ENCODE measurements around the gene PAK4. TPM values are rescaled to one million over a fixed set of nuclear protein-coding genes. Genes with fewer than 3 reads are reported as not detected.
A peak's percentile ranks its signal among the peaks of the same experiment; 100 is the strongest.

Gene PAK4
- total RNA-seq, 1 donor from 2014 or later: 73.9 TPM

DNA sequence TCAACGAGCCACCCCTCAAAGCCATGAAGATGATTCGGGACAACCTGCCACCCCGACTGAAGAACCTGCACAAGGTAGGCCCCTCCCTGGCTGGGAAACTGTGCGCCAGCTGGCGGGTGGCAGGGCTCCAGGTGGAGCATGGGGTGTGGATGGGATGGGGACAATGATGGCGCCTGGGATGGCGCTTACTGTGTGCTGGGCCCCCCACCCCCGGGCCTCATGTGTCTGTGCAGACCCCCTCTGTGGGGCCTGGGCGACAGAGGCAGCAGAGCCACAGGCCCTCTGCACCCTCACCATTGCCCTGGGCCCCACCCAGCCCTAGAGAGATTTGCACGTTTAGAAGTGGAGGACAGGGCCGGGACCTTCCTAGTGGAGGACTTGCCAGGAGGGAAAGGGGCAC lies 52.1 kb downstream of the PAK4 start:
- Mint-ChIP-seq H3K36me3 (ENCODE audit: insufficient read depth) (peaks cover 10% of the 10 kb centered on the region), H3K27me3 (no peaks in the 10 kb centered on the region), H3K9me3 (ENCODE audit: low read depth) (no peaks in the 10 kb centered on the region), H3K27ac (no peak overlapping the region), H3K4me1 (ENCODE audit: low read depth) (peaks cover 7% of the 10 kb centered on the region), H3K4me3 (ENCODE audit: low read depth) (no peak overlapping the region)
- no peak for DNase-seq (ENCODE audit: low spot score, unreplicated experiment)
- TF ChIP-seq, protein P1, sequence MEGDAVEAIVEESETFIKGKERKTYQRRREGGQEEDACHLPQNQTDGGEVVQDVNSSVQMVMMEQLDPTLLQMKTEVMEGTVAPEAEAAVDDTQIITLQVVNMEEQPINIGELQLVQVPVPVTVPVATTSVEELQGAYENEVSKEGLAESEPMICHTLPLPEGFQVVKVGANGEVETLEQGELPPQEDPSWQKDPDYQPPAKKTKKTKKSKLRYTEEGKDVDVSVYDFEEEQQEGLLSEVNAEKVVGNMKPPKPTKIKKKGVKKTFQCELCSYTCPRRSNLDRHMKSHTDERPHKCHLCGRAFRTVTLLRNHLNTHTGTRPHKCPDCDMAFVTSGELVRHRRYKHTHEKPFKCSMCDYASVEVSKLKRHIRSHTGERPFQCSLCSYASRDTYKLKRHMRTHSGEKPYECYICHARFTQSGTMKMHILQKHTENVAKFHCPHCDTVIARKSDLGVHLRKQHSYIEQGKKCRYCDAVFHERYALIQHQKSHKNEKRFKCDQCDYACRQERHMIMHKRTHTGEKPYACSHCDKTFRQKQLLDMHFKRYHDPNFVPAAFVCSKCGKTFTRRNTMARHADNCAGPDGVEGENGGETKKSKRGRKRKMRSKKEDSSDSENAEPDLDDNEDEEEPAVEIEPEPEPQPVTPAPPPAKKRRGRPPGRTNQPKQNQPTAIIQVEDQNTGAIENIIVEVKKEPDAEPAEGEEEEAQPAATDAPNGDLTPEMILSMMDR (IDR thresholded peaks at IDR 0.05; ENCODE audit: unreplicated experiment): no peak

- TF ChIP-seq, protein P1 (IDR thresholded peaks at IDR 0.05; ENCODE audit: unreplicated experiment): no peak
- DNase-seq (ENCODE audit: low spot score, unreplicated experiment): no peak
- no peak overlapping the region for H3K4me3 Mint-ChIP-seq (ENCODE audit: low read depth)
- H3K36me3 Mint-ChIP-seq (ENCODE audit: insufficient read depth): peaks cover 15% of the 10 kb centered on the region
- H3K27me3 Mint-ChIP-seq: no peaks in the 10 kb centered on the region
- H3K9me3 Mint-ChIP-seq (ENCODE audit: low read depth): peaks cover 3% of the 10 kb centered on the region
- H3K4me1 Mint-ChIP-seq (ENCODE audit: low read depth): peaks cover 9% of the 10 kb centered on the region
- no peak overlapping the region for H3K27ac Mint-ChIP-seq
These were observed 52.9 kb downstream of the PAK4 start for GRCh38 chr19:39178296-39179006.

DNA sequence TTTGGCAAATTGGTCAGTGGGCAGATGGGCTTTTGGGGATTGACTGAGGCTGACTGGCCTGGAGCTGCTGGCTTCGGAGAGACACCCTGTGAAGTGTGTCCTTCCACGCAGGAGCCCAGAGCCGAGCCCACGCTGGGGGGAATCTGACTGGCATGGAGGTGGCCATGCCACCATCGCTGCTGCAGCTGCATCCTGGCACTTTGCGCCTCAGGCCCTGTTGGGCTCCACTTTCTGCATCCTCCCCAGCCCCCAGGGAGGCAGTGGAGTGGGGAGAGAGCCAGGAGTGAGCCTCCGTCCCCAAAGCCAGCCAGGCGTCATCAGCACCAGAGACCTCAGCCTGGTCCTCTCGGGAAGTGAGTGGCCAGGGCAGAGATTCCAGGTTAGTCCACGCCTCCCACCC lies 54.2 kb downstream of the PAK4 start:
- H3K4me3 Mint-ChIP-seq (ENCODE audit: low read depth): no peak overlapping the region
- DNase-seq (ENCODE audit: low spot score, unreplicated experiment): no peak
- peaks cover 9% of the 10 kb centered on the region for H3K4me1 Mint-ChIP-seq (ENCODE audit: low read depth)
- H3K27me3 Mint-ChIP-seq: no peaks in the 10 kb centered on the region
- H3K36me3 Mint-ChIP-seq (ENCODE audit: insufficient read depth): peaks cover 16% of the 10 kb centered on the region
- H3K27ac Mint-ChIP-seq: no peak overlapping the region
- TF ChIP-seq, protein P1 (IDR thresholded peaks at IDR 0.05; ENCODE audit: unreplicated experiment): no peak
- peaks cover 4% of the 10 kb centered on the region for H3K9me3 Mint-ChIP-seq (ENCODE audit: low read depth)

- H3K9me3 Mint-ChIP-seq (ENCODE audit: low read depth): peaks cover 4% of the 10 kb centered on the region
- H3K36me3 Mint-ChIP-seq (ENCODE audit: insufficient read depth): peaks cover 15% of the 10 kb centered on the region
These were observed 55.2 kb downstream of the PAK4 start for GRCh38 chr19:39180749-39181148.

DNA sequence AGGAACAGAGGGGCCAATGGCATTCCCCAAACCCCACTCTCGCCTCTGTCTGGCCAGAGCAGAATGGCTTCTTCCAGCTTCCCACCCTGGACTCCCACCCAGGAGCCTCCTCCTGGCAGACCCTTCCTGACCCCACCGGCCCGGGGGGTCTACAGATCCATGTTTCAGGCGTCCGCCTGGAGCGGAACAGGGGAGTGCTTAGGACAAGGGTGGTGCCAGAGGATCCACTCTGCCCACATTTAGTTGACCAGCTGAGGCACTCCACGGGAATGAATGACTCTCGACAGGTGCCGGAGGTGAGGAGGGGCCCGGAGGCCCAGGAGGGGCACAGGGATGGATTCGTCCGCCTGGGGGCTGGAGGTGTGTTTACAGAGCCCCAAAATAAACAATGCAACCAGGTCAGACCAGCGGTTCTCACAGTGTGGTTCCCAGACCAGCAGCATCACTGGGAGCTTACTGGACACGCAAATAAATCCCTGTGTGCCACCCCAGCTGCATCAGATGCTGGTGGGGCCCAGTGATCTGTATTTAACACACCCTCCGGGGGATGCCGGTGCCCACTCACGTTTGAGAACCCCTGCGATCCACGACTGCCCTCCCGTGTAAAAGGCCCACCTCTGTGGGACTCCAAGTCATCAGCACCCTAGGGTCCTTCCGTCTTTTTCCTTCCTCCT lies 56.1 kb downstream of the PAK4 start:
- Mint-ChIP-seq H3K9me3 (ENCODE audit: low read depth) (peaks cover 4% of the 10 kb centered on the region), H3K27ac (peak overlapping the region; percentile 87), H3K36me3 (ENCODE audit: insufficient read depth) (peaks cover 14% of the 10 kb centered on the region), H3K4me1 (ENCODE audit: low read depth) (peaks cover 9% of the 10 kb centered on the region), H3K4me3 (ENCODE audit: low read depth) (no peak overlapping the region), H3K27me3 (no peaks in the 10 kb centered on the region)
- no peak for DNase-seq (ENCODE audit: low spot score, unreplicated experiment)
- TF ChIP-seq, protein P1 (IDR thresholded peaks at IDR 0.05; ENCODE audit: unreplicated experiment): no peak

More at GRCh38 chr19:39180749-39181148, 55.2 kb downstream of the PAK4 start:
- H3K27ac Mint-ChIP-seq: no peak overlapping the region
- H3K4me1 Mint-ChIP-seq (ENCODE audit: low read depth): peaks cover 9% of the 10 kb centered on the region
- TF ChIP-seq, protein P1 (IDR thresholded peaks at IDR 0.05; ENCODE audit: unreplicated experiment): no peak
- no peaks in the 10 kb centered on the region for H3K27me3 Mint-ChIP-seq
- DNase-seq (ENCODE audit: low spot score, unreplicated experiment): no peak
- no peak overlapping the region for H3K4me3 Mint-ChIP-seq (ENCODE audit: low read depth)
